Measurements from ENCODE around the gene HEMGN.

GRCh38 chr9:97911528-97911927 lies 26.4 kb downstream of the HEMGN start:
- TF ChIP-seq REST (IDR thresholded peaks at IDR 0.05; ENCODE audit: unreplicated experiment) (no peak), CTCF (conservative IDR thresholded peaks at IDR 0.05; ENCODE audit: low read depth in 2 of 2) (no peak), POLR2AphosphoS5 (IDR thresholded peaks at IDR 0.05; ENCODE audit: low read depth) (no peak), EZH2phosphoT487 (IDR thresholded peaks at IDR 0.05; ENCODE audit: unreplicated experiment) (no peak), CREB1 (CRISPR knock-in tag; IDR thresholded peaks at IDR 0.05; ENCODE audit: low read depth) (no peak), EZH2 (IDR thresholded peaks at IDR 0.05; ENCODE audit: low read depth, unreplicated experiment) (no peak), ETS1 (IDR thresholded peaks at IDR 0.05) (no peak), ZNF462 (CRISPR knock-in tag; IDR thresholded peaks at IDR 0.05) (no peak), JUNB (IDR thresholded peaks at IDR 0.05; ENCODE audit: unreplicated experiment) (no peak), NANOG (IDR thresholded peaks at IDR 0.05; ENCODE audit: borderline replicate concordance) (no peak), STAT1 (IDR thresholded peaks at IDR 0.05; ENCODE audit: unreplicated experiment) (no peak), ZNF331 (CRISPR knock-in tag; IDR thresholded peaks at IDR 0.05; ENCODE audit: low read depth) (no peak)
